Activated CD8-positive, alpha-beta T cell treated with anti-CD3 and anti-CD28 coated beads, Interleukin-2, amount 10 ng/mL, durations not matched to agents 7 days and 5 days (primary cell): ENCODE data around the gene MICU2. TPM values are rescaled to one million over a fixed set of nuclear protein-coding genes. Genes with fewer than 3 reads are reported as not detected.

Experiments used
- ATAC-seq: fragments of 150-1000 bp; cut with Tn5 transposase; one replicate; pipeline ENCODE4 v1.10.0; 2021; ENCODE audit warnings: moderate library complexity
- CTCF ChIA-PET: fragments of 350-600 bp; sonication (Branson Sonifier 250); formaldehyde crosslinking; loops from one replicate; lab custom pipeline; 2021; ENCODE audit warnings: antibody characterized with exemption; lab: Charles Lee
- POLR2A ChIA-PET: fragments of 350-600 bp; sonication (Branson Sonifier 250); formaldehyde crosslinking; loops from one replicate; lab custom pipeline; 2021; ENCODE audit warnings: antibody characterized with exemption; lab: Charles Lee
- DNase-seq: peaks from one replicate; pipeline ENCODE4 v3.0.0-alpha.2; 2020
- H3K27ac Mint-ChIP-seq: one replicate; pipeline ENCODE4 v1.8.0; 2021; ENCODE audit warnings: mild to moderate bottlenecking, mixed read lengths
- H3K27me3 Mint-ChIP-seq: one replicate; pipeline ENCODE4 v1.8.0; 2021; ENCODE audit warnings: low read depth, mixed read lengths
- H3K36me3 Mint-ChIP-seq: one replicate; pipeline ENCODE4 v1.8.0; 2021; ENCODE audit warnings: low read depth, mixed read lengths
- H3K4me1 Mint-ChIP-seq: one replicate; pipeline ENCODE4 v1.8.0; 2021; ENCODE audit warnings: low read depth, mixed read lengths
- H3K4me3 Mint-ChIP-seq: one replicate; pipeline ENCODE4 v1.8.0; 2021; ENCODE audit warnings: mild to moderate bottlenecking, mixed read lengths
- H3K9me3 Mint-ChIP-seq: one replicate; pipeline ENCODE4 v1.8.0; 2022; ENCODE audit warnings: mixed read lengths; ENCODE audit not compliant: insufficient read depth
- total RNA-seq, 2 experiments: library from RNA; stranded (reverse); gene quantifications; one replicate each; pipeline ENCODE4 v1.2.3, GENCODE V29; 2021

Gene MICU2
- total RNA-seq, 2 experiments from 2014 or later, result 33.1 to 35.3 TPM

GRCh38 chr13:21528616-21529015 lies 75.4 kb downstream of the MICU2 start:
- Mint-ChIP-seq H3K27ac (no peak overlapping the region), H3K9me3 (no peaks in the 10 kb centered on the region), H3K4me3 (no peak overlapping the region), H3K36me3 (peaks cover 2% of the 10 kb centered on the region), H3K27me3 (no peaks in the 10 kb centered on the region), H3K4me1 (no peaks in the 10 kb centered on the region)
- POLR2A ChIA-PET, result interaction anchor here (1.0 kb wide), 1 partner anchor 75 kb away, joined by 4 read pairs; the partner anchor contains the start of gene MICU2
- CTCF ChIA-PET, result interaction anchor here (0.9 kb wide), 1 partner anchor 110 kb away, joined by 4 read pairs; no protein-coding TSS in a partner anchor
- DNase-seq, result no peak
- no peak for ATAC-seq

GRCh38 chr13:21526707-21527540 lies 77.0 kb downstream of the MICU2 start:
- POLR2A ChIA-PET, result no interaction called here
- H3K4me3 Mint-ChIP-seq, result no peak overlapping the region
- CTCF ChIA-PET, result no interaction called here

DNA sequence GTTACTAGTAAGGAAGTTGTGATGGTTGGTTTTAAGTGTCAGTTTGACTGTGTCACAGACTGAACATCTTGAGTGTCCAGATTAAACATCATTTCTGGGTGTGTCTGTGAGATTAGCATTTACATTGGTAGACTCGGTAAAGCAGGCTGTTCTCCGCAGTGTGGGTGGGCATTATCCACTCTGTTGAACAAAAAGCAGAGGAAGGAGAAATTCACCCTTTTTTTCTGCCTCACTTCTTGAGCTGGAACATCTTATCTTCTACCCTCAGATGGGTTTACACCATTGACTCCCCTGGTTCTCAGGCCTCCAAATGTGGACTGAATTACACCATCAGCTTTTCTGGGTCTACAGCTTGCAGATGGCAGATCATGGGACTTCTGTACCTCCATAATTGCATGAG lies 81.1 kb downstream of the MICU2 start:
- no peaks in the 10 kb centered on the region for H3K4me1 Mint-ChIP-seq
- ATAC-seq, result no peak
- POLR2A ChIA-PET, result no interaction called here
- CTCF ChIA-PET, result no interaction called here
- H3K36me3 Mint-ChIP-seq, result peaks cover 15% of the 10 kb centered on the region
- H3K9me3 Mint-ChIP-seq, result no peaks in the 10 kb centered on the region
- no peak overlapping the region for H3K4me3 Mint-ChIP-seq
- H3K27me3 Mint-ChIP-seq, result no peaks in the 10 kb centered on the region
- DNase-seq, result no peak
- no peak overlapping the region for H3K27ac Mint-ChIP-seq

More at GRCh38 chr13:21526707-21527540, 77.0 kb downstream of the MICU2 start:
- H3K27me3 Mint-ChIP-seq, result no peaks in the 10 kb centered on the region
- DNase-seq (no peak), ATAC-seq (no peak)
- peaks cover 6% of the 10 kb centered on the region for H3K36me3 Mint-ChIP-seq
- H3K9me3 Mint-ChIP-seq, result no peaks in the 10 kb centered on the region
- H3K27ac Mint-ChIP-seq, result no peak overlapping the region
- H3K4me1 Mint-ChIP-seq, result no peaks in the 10 kb centered on the region

DNA sequence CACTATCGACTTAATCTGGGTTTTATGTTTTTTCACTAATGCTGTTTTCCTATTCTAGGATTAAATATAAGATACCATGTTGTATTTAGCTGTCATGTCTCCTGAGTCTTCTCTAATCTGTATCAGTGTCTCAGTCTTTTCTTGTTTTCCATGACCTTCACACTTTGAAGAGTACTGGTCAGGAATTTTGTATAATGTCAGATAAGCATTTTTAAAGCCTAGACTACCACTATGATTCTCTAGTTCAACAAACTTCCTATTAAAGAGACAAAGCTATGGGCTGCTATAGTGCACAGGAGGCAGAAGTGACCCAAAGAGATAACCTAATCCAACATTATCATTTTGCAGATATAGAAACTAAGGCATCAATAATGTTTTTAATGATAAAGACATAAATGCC lies 81.8 kb downstream of the MICU2 start:
- H3K36me3 Mint-ChIP-seq, result peaks cover 15% of the 10 kb centered on the region
- no peaks in the 10 kb centered on the region for H3K9me3 Mint-ChIP-seq
- CTCF ChIA-PET, result no interaction called here
- POLR2A ChIA-PET, result no interaction called here
- H3K4me3 Mint-ChIP-seq, result no peak overlapping the region
- H3K4me1 Mint-ChIP-seq, result no peaks in the 10 kb centered on the region
- ATAC-seq, result no peak
- DNase-seq, result no peak
- no peaks in the 10 kb centered on the region for H3K27me3 Mint-ChIP-seq
- no peak overlapping the region for H3K27ac Mint-ChIP-seq

DNA sequence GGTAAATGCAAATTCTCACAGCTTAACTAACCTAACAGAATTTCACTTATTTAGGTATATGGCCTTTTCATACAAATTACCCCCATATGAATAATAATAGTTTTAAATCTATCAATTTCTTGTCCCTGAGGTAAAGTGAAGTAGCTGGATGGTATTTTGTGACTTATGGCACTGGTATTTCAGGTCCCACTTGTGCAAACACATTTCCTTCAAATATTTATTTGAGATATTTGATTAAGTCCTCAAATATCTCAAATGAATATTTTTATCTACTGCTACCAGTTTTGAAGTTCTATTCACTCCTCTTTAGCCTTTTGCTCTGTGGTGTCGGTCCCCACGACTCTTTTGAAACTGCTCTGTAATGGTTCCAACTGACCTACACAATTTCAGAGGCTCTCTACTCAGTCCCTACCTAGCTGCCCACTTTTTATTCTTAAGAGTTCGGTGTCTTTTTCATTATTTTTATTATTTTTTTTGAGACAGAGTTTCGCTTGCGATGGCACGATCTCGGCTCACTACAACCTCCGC lies 85.3 kb downstream of the MICU2 start:
- H3K36me3 Mint-ChIP-seq, result peaks cover 15% of the 10 kb centered on the region

GRCh38 chr13:21517576-21517975 lies 86.4 kb downstream of the MICU2 start:
- peaks cover 16% of the 10 kb centered on the region for H3K36me3 Mint-ChIP-seq
- no peak for DNase-seq
- ChIA-PET CTCF (no interaction called here), POLR2A (no interaction called here)
- no peak for ATAC-seq
- no peak overlapping the region for H3K27ac Mint-ChIP-seq
- H3K4me1 Mint-ChIP-seq, result no peaks in the 10 kb centered on the region
- H3K4me3 Mint-ChIP-seq, result no peak overlapping the region
- H3K27me3 Mint-ChIP-seq, result no peaks in the 10 kb centered on the region
- no peaks in the 10 kb centered on the region for H3K9me3 Mint-ChIP-seq

More for the DNA sequence above, 85.3 kb downstream of the MICU2 start:
- Mint-ChIP-seq H3K9me3 (no peaks in the 10 kb centered on the region), H3K27ac (no peak overlapping the region), H3K4me1 (no peaks in the 10 kb centered on the region), H3K4me3 (no peak overlapping the region), H3K27me3 (no peaks in the 10 kb centered on the region)
- ChIA-PET POLR2A (no interaction called here), CTCF (no interaction called here)
- DNase-seq, result no peak
- no peak for ATAC-seq

DNA sequence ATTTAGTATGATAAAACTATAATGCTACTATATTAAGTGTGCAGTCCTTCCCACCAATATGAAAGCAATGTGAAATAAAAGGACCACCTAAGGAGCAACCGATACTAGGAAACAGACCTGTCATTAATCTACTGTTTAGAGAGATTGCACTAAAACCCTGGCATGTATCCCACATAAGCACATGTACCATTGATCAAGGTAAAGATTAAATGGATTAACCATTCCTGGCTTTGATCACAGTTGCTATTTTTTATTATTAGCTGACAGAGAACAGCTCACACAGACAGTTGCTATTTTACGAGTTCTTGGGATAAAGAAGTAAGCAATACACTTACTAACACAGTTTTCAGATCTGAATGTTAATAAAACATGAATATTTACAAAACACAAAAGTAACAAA lies 87.2 kb downstream of the MICU2 start:
- Mint-ChIP-seq H3K27me3 (no peaks in the 10 kb centered on the region), H3K4me1 (no peaks in the 10 kb centered on the region), H3K36me3 (peaks cover 17% of the 10 kb centered on the region), H3K4me3 (no peak overlapping the region), H3K27ac (no peak overlapping the region), H3K9me3 (no peaks in the 10 kb centered on the region)
- ATAC-seq, result no peak
- POLR2A ChIA-PET, result no interaction called here
- CTCF ChIA-PET, result no interaction called here
- DNase-seq, result no peak

DNA sequence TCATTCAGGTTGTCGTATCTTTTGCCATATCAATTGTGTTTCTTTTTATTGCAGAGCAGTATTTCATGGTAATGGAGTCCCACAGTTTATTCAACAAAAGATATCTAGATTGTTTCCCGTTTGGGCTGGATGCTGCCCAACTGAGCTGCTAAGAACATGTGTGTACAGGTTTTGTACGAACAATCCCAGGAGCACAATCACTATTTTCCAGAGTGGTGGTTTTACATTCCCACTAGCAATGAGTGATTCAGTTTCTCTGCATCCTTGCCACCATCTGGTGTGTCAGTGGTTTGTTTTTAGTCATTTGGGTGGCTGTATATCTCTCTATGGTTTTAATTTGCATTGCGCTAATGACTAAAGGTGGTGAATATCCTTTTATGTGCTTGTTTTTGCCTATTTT lies 92.1 kb downstream of the MICU2 start:
- Mint-ChIP-seq H3K27me3 (no peaks in the 10 kb centered on the region), H3K4me1 (no peaks in the 10 kb centered on the region), H3K36me3 (peaks cover 17% of the 10 kb centered on the region), H3K9me3 (no peaks in the 10 kb centered on the region), H3K27ac (no peak overlapping the region), H3K4me3 (no peak overlapping the region)
- ChIA-PET CTCF (no interaction called here), POLR2A (no interaction called here)
- ATAC-seq (no peak), DNase-seq (no peak)

- H3K27me3 Mint-ChIP-seq, result no peaks in the 10 kb centered on the region
- H3K4me3 Mint-ChIP-seq, result no peak overlapping the region
- no peak for ATAC-seq
- peaks cover 24% of the 10 kb centered on the region for H3K36me3 Mint-ChIP-seq
- no peaks in the 10 kb centered on the region for H3K4me1 Mint-ChIP-seq
- no peak for DNase-seq
- ChIA-PET CTCF (no interaction called here), POLR2A (no interaction called here)
- H3K9me3 Mint-ChIP-seq, result no peaks in the 10 kb centered on the region
- no peak overlapping the region for H3K27ac Mint-ChIP-seq
Observed at GRCh38 chr13:21504379-21504778, 99.6 kb downstream of the MICU2 start.

DNA sequence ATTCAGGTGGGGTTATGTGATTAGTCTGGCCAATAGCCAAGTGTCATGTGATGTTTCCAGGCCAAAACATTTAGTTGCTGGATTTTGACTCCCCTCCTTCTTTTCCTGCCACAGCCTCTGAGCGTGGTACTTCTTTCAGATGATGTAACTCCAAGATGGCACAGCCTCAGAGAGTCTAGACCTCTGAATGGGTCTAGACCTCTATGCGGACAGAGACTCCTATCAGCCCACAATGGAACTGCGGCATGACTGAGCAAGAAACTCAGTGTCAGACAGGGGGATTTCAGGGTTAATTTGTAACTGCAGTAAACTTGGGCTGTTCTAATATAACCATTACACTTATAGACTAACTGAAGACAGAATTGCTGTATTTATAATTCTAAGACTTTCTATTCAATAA lies 102.3 kb downstream of the MICU2 start:
- H3K9me3 Mint-ChIP-seq, result no peaks in the 10 kb centered on the region
- H3K4me1 Mint-ChIP-seq, result no peaks in the 10 kb centered on the region
- H3K27ac Mint-ChIP-seq, result no peak overlapping the region
- ATAC-seq (no peak), DNase-seq (no peak)
- ChIA-PET POLR2A (no interaction called here), CTCF (no interaction called here)
- H3K27me3 Mint-ChIP-seq, result no peaks in the 10 kb centered on the region
- no peak overlapping the region for H3K4me3 Mint-ChIP-seq
- H3K36me3 Mint-ChIP-seq, result peaks cover 18% of the 10 kb centered on the region

- Mint-ChIP-seq H3K36me3 (peaks cover 20% of the 10 kb centered on the region), H3K4me3 (no peak overlapping the region), H3K27me3 (no peaks in the 10 kb centered on the region), H3K27ac (no peak overlapping the region), H3K4me1 (no peaks in the 10 kb centered on the region), H3K9me3 (peaks cover 10% of the 10 kb centered on the region)
- no peak for DNase-seq
- CTCF ChIA-PET, result interaction anchor here (1.5 kb wide), 1 partner anchor 9 kb away, joined by 5 read pairs; no protein-coding TSS in a partner anchor
- ATAC-seq, result no peak
- POLR2A ChIA-PET, result no interaction called here
Observed at GRCh38 chr13:21486322-21486721, 117.6 kb downstream of the MICU2 start.

- ChIA-PET CTCF (no interaction called here), POLR2A (no interaction called here)
- Mint-ChIP-seq H3K27me3 (peaks cover 2% of the 10 kb centered on the region), H3K9me3 (peaks cover 10% of the 10 kb centered on the region), H3K36me3 (peaks cover 8% of the 10 kb centered on the region), H3K27ac (no peak overlapping the region), H3K4me3 (no peak overlapping the region), H3K4me1 (peaks cover 5% of the 10 kb centered on the region)
- ATAC-seq (no peak), DNase-seq (no peak)
Observed at GRCh38 chr13:21483748-21484147, 120.2 kb downstream of the MICU2 start.
